HG02943 (cell line): ENCODE measurements around the gene YTHDF1.

ENCODE experiments used
- ATAC-seq: cut with Tn5 transposase; IDR thresholded peaks from one replicate; pipeline ENCODE4 v1.9.1; 2021; ENCODE audit warnings: mild to moderate bottlenecking, low read depth, moderate library complexity; ENCODE audit not compliant: unreplicated experiment

YTHDF1 gene

DNA sequence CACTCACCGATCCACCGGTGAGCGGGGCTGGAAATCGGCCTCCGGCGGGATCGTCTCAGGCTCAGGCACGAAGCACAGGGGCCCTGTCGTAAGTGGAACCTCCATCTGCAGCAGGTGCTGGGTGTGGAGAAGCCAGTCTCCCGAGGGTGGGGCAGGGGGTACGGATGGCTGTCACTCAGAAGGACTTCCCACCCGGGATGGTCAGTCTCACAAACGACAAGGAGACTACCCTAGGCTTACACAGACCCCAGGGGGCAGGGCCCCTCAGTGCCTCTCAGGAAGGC, 27.8 kb downstream of the YTHDF1 start:
- no peak for ATAC-seq

DNA sequence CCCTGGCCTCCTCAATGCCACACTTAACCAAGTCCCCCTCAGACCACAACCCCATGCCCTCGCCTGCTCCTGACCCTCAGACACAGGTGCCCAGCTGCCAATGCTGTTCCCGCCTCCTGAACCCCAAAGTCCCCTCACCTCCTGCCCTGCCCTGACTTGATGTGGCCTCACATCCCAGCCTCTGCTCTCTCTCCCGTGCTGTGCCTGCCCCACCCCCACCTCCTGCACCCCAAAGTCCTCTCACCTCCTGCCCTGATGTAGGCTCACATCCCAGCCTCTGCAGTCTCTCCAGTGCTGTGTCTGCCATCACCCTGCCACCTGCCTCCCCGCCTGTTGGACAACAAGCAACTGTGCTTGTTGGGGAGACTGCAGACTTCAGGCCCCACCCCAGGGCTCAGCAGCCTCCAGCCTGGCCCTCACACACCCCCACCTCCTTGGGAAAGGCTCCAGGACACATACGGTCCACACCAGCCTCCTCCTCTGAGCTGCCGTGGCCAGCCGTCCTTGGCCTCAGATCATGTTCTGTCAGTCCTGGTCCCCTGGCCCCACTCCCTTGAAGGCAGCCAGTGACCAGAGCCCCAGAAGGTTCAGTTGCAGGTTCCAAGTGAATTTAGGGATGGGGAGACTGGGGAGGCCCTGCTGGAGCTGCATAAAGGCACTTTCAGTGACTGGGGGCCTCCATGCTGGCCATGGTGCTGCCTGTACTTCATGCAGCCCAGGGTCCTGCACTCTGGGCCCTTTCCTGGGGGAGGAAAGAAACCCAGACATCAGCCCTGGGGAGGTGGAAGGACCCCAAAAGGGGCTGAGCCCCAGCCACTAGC, 28.4 kb downstream of the YTHDF1 start:
- no peak for ATAC-seq

DNA sequence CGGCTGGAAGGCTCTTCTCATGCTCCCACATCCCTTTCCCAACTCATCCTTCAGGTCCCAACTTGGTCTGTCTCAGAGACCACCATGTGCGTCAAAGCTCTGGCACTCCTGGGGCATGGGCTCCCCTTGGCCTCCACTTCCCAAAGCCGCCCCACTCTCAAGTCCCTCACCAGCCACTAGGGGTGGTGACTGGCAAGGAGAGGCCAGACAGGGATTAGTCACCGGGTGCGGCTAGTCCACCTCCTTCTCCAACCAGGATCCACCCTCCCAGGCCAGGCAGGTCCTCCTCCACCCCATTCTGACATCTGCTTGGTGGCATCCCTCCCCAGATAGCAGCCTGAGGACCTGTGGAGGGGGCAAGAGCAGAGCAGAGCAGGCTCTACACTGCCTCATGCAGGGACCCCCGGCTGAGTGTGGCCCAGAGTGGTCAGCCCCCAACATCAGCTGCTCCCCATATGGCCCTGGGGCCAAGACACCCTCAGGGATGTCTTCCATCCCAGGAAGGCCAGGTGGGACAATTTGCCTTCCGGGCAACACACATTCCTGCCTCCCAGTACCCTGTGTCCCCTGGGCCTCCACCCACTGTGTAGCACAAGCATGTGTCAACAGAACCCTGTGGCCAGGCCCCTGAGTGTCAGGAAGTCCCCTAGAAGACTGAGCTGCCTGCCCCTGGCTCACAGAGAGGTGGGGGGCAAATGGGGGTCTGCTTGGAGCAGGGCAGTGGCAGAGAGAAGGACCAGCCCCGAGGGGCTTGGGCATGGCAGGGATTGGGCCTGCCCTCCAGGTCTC, 29.2 kb downstream of the YTHDF1 start:
- ATAC-seq: no peak

DNA sequence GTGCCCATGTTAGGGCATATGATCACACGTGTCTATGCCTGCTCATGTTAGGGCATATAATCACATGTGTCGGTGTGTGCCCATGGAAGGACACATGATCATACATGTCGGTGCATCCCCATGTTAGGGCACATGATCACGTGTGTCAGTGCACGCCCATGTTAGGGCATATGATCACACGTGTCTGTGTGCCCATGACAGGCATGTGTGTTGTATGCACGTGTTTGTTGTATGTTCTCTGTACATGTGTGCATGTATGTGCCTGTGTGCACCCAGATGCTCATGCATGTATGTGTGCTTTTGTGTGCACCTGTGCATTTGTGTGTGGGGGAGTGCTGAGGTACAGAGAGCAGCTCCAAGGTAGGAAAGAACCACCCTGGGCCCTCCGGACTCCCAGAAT, 29.8 kb downstream of the YTHDF1 start:
- no peak for ATAC-seq

DNA sequence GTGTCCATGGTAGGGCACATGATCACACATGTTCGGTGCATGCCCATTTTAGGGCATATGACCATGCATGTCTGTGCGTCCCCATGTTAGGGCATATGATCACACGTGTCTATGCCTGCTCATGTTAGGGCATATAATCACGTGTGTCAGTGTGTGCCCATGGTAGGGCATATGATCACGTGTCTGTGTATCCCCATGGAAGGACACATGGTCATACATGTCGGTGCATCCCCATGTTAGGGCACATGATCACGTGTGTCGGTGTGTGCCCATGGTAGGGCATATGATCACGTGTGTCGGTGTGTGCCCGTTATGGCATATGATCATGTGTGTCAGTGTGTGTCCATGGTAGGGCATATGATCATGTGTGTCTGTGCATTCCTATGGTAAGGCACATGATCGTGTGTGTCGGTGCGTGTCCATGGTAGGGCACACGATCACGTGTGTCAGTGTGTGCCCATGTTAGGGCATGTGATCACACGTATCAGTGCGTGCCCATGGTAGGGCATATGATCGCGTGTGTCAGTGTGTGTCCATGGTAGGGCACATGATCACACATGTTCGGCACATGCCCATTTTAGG, 30.6 kb downstream of the YTHDF1 start:
- ATAC-seq: no peak

DNA sequence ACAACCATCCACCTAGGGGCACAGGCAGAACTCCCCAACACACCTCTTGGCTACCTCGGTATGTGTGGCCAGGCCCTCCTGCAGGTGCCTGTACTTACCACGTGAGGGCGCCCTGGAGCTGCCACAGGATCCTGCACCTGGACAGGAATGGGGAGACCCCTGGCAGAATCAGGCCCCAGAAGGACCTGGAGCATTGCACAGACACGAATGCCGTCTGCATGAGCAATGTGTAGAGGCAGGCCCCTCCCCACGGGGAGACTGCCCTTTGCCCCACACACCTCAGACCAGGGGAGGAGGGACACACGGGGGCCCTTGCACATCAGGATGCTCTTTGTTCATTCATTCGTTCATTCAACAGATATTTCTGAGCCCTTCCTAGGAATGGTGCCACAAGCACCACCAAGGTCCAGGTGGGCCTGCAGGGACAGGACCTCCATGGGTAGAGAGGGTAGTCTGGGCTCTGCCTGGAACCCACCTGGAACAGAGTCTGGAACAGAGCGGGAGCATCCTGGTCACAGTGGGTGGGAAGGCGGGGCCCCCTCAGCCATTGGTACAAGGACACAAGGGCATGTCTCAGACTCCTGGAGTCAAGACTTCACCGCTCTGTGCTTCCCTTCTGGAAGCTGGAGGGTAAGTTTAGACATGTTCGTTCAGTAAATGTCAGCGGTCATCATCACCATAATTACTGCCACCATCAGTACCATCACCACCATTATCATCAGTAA, 32.3 kb downstream of the YTHDF1 start:
- no peak for ATAC-seq

DNA sequence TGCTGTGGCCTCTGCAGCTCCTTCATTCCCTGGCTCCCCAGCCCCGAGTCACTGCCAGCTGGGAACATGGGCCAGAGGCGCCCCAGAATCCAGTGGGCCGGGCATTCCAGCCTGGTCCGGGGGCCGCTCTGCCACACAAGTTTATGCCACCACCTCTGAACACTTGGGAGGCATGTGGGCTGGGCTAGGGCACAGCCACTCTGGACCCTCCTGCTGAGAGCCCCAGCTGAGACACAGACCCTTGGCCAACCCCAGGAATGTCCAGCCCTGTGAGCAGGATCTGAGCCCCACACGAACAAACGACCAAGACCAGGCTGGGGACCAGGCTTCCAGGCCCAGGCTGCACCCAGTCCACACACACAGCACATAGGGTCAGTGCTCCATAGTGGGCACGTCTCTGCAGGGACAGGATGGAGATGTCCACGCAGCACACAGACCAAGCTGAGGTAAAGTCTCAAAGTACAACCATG, 33.0 kb downstream of the YTHDF1 start:
- ATAC-seq: no peak

DNA sequence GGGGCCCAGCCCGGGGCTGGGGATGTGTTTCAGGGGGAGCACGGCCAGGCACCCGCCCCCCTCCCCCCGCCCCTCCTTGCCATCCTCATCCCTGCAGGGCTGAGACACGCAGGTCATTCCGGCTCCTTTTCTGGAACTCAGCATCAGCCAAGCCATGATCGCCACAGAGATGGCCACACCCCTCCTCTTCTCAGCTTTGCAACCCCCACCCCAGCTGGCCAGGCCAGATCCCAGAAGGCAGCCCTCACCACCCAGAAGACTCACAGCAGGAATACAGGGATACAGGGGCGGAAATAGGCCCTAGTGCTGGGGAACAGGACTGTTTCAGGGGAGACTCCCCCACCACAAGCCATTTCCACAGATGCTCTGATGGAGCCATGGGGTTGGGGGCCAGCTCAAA, 33.5 kb downstream of the YTHDF1 start:
- no peak for ATAC-seq

DNA sequence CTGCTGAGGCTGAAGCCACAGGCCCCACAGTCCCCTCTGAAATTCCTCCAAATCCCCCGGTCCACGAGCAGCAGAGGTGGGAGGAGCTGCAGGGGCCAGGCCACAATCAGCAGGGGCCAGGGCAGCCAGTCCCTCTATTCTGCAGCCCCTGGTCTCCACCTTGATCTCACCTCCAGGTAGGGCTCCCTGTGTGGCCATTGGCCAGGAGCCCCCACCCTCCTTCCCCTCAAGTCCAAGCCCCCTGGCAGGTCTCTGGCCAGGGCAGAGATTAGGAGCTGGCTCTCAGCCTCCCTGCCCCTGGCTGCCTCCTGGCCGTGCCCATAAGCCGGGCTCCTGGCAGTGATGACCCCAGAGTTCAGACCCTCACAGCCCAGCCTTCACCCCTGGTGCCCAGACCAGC, 34.7 kb downstream of the YTHDF1 start:
- no peak for ATAC-seq

DNA sequence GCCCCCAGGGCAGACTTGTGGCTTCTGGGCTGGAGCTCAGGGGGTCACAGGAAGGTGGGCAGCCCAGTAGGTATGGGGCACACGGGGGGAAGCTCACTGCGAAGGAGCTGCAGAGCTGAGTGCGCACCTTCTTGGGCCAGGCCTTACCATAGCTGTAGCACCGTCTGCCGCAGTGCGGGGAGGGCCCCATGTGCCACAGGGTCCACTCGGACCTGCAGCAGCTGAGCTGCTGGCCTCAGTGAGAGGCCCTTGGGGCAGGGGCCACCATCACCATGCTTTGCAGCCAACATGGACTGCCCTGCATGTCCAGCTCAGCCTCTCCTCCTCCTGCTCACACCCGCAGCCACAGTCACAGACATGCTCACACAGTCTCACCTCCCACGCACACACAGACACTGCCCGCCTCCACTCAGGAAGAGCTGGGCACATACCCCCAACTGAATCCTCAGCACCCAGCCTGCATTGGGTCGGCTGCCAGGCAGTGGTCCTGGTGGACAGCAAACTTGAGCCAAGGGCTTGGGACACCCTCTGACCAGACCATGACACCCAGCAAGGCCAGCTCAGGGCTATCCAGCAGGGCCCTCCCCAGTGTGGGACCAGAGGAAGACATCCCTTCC, 35.3 kb downstream of the YTHDF1 start:
- no peak for ATAC-seq

DNA sequence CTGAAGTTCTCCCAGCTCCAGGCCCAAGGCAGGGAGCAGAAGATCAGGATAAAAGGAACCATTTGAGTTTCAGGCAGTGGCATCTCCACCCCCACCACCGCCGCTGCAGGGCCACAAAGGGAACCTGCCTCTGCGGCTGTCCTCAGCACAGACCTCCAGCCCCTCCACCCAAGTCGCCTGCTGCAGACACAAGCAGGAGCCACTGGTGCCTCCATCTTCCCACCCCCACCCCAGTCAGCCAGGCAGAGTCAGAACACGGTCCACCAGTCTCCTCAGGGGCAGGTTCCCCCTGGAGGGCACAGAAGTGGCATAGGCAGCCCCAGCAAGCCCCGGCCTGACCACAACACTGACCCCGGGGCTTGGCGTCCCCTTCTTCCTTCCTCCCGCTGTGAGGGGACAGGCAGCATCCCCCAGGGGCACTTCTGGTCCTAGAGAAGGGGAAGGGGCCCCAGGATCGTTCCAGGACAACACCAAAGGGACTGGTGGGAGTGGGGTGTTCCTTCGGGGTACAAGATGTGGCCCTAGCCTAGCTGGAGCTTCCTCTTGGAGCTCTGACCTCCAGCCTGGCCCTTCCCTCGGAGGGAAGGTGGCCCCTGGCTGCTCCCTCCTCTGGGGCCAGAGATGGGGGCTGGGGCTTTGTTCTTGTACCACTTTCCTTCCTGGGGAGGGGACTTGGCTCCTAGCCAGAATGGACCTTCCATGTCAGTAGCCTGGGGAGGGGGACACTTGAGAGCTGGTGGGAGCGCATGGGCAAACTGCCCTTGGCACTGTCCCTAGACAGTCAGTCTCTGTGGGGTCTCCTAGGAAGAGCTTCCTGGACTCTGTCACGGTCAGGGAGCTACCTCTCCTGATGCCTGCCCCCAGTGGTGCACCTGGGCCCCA, 36.0 kb downstream of the YTHDF1 start:
- no peak for ATAC-seq

DNA sequence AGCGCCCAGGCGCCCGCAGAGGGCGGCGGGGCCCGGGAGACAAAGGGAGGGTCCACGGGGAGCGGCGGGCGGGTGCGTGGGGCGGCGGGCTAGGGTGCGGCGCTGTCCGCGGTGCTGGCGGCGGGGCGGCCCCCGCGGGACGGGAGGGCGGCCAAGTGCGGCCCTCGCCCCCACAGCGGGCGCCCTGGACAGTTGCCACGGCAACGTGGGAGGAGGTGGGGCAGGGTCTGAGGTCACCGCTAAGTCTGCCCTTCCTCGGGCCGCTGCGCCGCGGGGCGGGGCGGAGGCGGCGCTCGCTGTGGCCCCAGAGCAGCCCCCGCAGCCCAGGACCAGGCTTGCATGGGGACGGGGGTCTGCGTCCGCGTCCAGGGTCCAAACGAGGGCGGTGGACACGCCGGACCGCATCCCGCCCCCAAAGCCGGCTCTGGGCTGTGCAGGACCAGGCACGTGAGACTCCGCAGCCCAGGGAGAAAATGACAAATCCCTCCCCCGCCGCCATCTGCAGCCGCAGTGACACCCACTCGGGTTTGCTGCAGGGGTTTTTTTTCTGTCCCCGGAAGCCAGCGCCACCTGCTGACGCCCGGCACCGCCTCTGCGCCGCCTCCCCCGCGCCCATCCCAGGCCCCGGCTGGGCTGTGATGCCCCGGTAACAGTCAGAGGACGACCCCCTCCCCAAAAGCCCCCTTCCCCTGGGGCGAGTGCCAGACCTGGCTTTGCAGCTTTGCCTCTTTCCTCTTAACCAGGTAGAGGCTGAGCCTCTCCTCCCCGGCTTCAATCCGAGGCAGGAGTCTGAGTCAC, 36.8 kb downstream of the YTHDF1 start:
- no peak for ATAC-seq

DNA sequence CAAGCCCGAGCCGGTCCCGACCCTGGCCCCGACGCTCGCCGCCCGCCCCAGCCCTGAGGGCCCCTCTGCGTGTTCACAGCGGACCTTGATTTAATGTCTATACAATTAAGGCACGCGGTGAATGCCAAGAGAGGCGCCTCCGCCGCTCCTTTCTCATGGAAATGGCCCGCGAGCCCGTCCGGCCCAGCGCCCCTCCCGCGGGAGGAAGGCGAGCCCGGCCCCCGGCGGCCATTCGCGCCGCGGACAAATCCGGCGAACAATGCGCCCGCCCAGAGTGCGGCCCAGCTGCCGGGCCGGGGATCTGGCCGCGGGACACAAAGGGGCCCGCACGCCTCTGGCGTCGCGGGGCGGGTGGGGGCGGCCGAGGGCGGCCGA, 37.5 kb downstream of the YTHDF1 start:
- no peak for ATAC-seq

DNA sequence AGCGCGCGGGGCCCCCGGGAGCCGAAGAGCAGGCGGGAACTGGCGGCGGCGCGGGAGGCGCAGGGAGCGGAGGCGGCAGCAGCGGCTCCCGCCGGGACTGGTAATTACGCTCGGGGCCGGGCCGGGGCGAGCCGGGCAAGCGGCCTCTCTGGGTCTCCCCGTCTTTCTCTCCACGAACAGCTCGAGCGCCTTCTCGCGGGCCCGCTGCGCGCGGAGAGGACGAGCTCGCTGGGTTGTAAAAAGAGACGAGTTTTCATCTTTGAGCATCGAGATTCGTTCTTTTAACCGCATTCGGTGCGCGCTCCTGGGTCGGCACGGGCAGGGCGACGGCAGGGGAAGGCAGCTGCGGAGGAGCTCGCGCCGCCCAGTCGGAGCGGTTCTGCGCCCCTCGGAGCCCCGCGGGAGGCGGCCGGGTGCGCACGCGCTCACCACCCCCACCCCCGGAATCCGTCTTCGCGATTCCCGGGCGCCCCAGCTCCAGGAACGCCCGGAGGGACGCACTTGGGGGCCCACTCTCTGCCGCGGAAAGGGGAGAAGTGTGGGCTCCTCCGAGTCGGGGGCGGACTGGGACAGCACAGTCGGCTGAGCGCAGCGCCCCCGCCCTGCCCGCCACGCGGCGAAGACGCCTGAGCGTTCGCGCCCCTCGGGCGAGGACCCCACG, 38.0 kb downstream of the YTHDF1 start:
- no peak for ATAC-seq

DNA sequence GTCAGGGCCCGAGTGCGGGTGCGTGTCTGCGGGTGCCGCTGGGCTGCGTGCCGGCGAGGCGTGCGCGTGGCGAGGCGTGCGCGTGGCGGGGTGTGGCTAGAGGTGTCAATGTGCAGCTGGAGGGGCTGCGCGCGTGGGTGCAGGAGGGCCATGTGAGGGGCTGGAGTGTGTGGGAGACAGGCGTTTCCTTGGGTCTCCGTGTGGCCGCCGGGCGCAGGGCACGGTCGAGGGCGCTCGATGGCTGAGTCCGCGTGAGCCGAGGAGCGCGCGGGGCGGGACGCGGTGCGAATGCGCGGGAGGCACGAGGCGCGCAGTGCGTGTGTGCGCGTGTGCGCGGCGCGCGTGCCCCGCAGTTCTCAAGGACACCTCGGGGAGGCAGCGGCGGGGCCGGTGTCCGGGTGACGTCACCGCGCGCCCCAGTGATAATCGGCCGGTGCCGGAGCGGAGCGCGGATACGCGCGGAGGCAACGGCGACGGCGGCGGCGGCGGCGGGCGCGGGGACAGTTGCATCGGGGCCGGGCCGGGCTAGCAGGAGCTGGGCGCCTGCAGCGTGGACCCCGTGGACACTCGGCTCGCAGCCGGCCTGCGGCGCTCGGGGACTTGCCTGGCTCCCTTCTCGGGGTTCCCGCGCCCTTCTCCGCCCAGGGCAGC, 38.7 kb downstream of the YTHDF1 start:
- no peak for ATAC-seq

DNA sequence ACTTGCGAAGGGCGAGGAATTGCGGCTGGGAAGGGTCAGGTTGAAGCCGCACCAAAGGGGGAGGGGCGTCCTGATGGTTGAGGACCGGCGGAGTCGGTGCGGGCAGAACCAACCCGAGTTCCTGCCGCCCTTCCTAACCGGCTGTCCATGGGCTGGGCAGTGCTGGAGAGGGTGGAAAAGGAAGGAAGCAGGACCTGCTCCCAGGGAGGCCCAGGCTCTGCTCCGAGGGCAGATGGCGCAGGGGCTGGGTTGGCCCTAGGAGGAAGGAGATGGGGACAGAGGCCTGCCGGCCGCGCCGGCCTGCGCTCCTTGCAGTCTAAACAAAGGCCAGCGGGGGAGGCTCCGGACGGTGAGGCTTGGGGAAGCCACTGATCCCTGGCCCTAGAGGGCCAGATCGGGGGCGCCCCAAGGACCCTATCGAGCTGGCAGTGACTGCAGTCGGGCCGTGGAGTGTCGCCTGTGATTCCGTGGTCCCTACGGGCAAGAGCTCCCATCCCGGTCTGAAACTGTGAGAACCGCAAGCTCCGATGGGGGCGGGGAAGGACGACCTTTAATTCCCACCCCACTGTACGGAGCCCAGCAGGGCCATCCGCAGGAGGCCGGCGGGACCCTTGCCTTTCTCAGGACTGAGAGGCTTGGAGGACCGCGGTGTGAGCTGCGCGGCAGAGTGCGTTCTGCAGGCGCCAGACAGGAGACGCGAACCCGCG, 39.4 kb downstream of the YTHDF1 start:
- ATAC-seq: no peak

DNA sequence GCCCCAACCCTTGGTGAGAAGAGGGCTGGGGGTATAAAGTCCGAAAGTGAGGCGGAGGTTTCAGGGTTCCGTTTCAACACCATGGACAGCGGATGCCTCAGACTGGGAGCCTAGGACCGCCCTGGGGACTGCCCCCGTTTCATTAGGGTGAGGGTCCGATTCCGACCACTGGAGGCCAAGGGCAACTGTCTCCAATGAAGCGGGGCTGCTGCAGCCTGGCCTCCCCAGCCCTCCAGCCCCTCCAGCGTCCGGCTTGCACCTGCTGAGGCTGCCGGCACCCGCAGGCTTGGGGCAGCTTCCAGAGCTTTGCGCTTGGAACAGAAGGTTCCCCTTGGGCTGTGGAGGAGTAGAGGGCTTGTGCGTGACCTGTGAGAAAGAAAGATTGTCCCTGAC, 39.9 kb downstream of the YTHDF1 start:
- ATAC-seq: no peak
